Fibroblast of peridontal ligament (primary cell): ENCODE data around the gene TRIM17.

Experiments
- DNase-seq: peaks from one replicate; pipeline ENCODE4 v3.0.0-alpha.2; 2010; ENCODE audit errors: extremely low read depth

The TRIM17 gene

GRCh38 chr1:228367798-228368791 lies 48.6 kb downstream of the TRIM17 start:
- DNase-seq = no peak

GRCh38 chr1:228366866-228367741 lies 49.6 kb downstream of the TRIM17 start:
- no peak for DNase-seq

- DNase-seq = no peak
Measured at GRCh38 chr1:228366062-228366865, 50.4 kb downstream of the TRIM17 start.

GRCh38 chr1:228365271-228366061 lies 51.2 kb downstream of the TRIM17 start:
- DNase-seq = no peak

- no peak for DNase-seq
Measured at GRCh38 chr1:228364706-228365213, 51.9 kb downstream of the TRIM17 start.

GRCh38 chr1:228364068-228364705 lies 52.5 kb downstream of the TRIM17 start:
- DNase-seq = no peak

GRCh38 chr1:228363686-228364067 lies 53.0 kb downstream of the TRIM17 start:
- DNase-seq = no peak

GRCh38 chr1:228362884-228363450 lies 53.7 kb downstream of the TRIM17 start:
- DNase-seq = no peak

GRCh38 chr1:228362141-228362883 lies 54.3 kb downstream of the TRIM17 start:
- DNase-seq = no peak

- no peak for DNase-seq
Measured at GRCh38 chr1:228361314-228362140, 55.1 kb downstream of the TRIM17 start.

- no peak for DNase-seq
Measured at GRCh38 chr1:228360533-228361313, 55.9 kb downstream of the TRIM17 start.

GRCh38 chr1:228359613-228360532 lies 56.8 kb downstream of the TRIM17 start:
- DNase-seq = no peak

GRCh38 chr1:228358764-228359612 lies 57.7 kb downstream of the TRIM17 start:
- DNase-seq = no peak

- no peak for DNase-seq
Measured at GRCh38 chr1:228358039-228358763, 58.5 kb downstream of the TRIM17 start.
